Putamen (tissue), 1 donor: ENCODE measurements around the gene ZNRD2.
"Not testable (repeated sequence)": the region's sequence is repeated elsewhere in the genome, so short reads cannot be mapped to it uniquely, and the experiment has no call there.

ENCODE experiments used
- DNase-seq: peaks from one replicate; pipeline ENCODE4 v3.0.0-alpha.2; 2016; ENCODE audit warnings: low spot score

Gene ZNRD2

GRCh38 chr11:65555693-65556231, 14.5 kb upstream of the ZNRD2 start:
- no peak for DNase-seq

- no peak for DNase-seq
These were observed 13.6 kb upstream of the ZNRD2 start for GRCh38 chr11:65556470-65557279.

GRCh38 chr11:65557280-65558001, 12.8 kb upstream of the ZNRD2 start:
- DNase-seq, result no peak

GRCh38 chr11:65558002-65558929, 12.0 kb upstream of the ZNRD2 start, which contains the start of gene LTBP3:
LTBP3 (minus strand) TSS chr11:65558359; CDS start chr11:65557959, 400 bp downstream.
- DNase-seq, result peak; percentile 92

GRCh38 chr11:65558930-65559509, 11.3 kb upstream of the ZNRD2 start:
- peak; percentile 83 for DNase-seq

GRCh38 chr11:65559535-65559934, 10.7 kb upstream of the ZNRD2 start:
- DNase-seq, result no peak

GRCh38 chr11:65559951-65560537, 10.2 kb upstream of the ZNRD2 start:
- DNase-seq, result no peak

- DNase-seq, result peak; percentile 51
These were observed 9.5 kb upstream of the ZNRD2 start for GRCh38 chr11:65560555-65561418.

GRCh38 chr11:65562020-65562419, 8.3 kb upstream of the ZNRD2 start:
- DNase-seq, result no peak

GRCh38 chr11:65562788-65563187, 7.5 kb upstream of the ZNRD2 start:
- DNase-seq, result no peak

GRCh38 chr11:65563601-65564000, 6.7 kb upstream of the ZNRD2 start:
- no peak for DNase-seq

GRCh38 chr11:65564879-65565559, 5.3 kb upstream of the ZNRD2 start:
- not testable (repeated sequence) for DNase-seq

- DNase-seq, result no peak
These were observed 4.4 kb upstream of the ZNRD2 start for GRCh38 chr11:65565624-65566453.

GRCh38 chr11:65569164-65569972, 909 bp upstream of the ZNRD2 start:
- DNase-seq, result no peak

- DNase-seq, result no peak
These were observed 1.1 kb downstream of the ZNRD2 start for GRCh38 chr11:65571420-65571819.

GRCh38 chr11:65571940-65572339, 1.7 kb downstream of the ZNRD2 start:
- DNase-seq, result no peak

GRCh38 chr11:65572356-65573051, 2.2 kb downstream of the ZNRD2 start, which contains the start of gene FAM89B:
FAM89B (plus strand) TSS chr11:65572538; CDS start chr11:65572670, 132 bp downstream.
- DNase-seq, result peak; percentile 89
